PC-3 (cell line): ENCODE data around the gene COL4A1. TPM values are rescaled to one million over a fixed set of nuclear protein-coding genes. Genes with fewer than 3 reads are reported as not detected.

Experiments used
- ATAC-seq: fragments of 200-7000 bp; cut with Tn5 transposase; 2 replicates; pipeline ENCODE4 v1.9.1; 2020; ENCODE audit warnings: mild to moderate bottlenecking, moderate library complexity
- BruUV-seq: library from RNA; stranded (reverse); fragments of 400-500 nt; replicated peaks from 2 replicates; lab custom pipeline; 2021; lab: Mats Ljungman, UMichigan
- CTCF ChIA-PET: fragments of 300-600 bp; sonication (Branson Sonifier 250); formaldehyde crosslinking; loops from one replicate; lab custom pipeline; 2022; ENCODE audit warnings: antibody characterized with exemption; lab: Charles Lee
- POLR2A ChIA-PET: fragments of 300-600 bp; sonication (Branson Sonifier 250); formaldehyde crosslinking; loops from one replicate; lab custom pipeline; 2022; ENCODE audit warnings: antibody characterized with exemption; ENCODE audit not compliant: unreplicated experiment; lab: Charles Lee
- DNase-seq: peaks from one replicate; pipeline ENCODE4 v3.0.0-alpha.2; 2015
- H2AFZ ChIP-seq: fragments of 300-600 bp; sonication (generic); 2 replicates; pipeline ENCODE4 v1.6.0; 2016; ENCODE audit warnings: antibody characterized with exemption, low read length
- H3F3A ChIP-seq: fragments of 300-600 bp; sonication (generic); one replicate; pipeline ENCODE4 v1.6.0; 2017; ENCODE audit warnings: antibody characterized with exemption, low read length, control low read depth, mild to moderate bottlenecking; ENCODE audit not compliant: unreplicated experiment
- H3K27ac ChIP-seq: fragments of 300-600 bp; sonication (generic); 2 replicates; pipeline ENCODE4 v1.5.1; 2016; ENCODE audit warnings: mild to moderate bottlenecking, low read length
- H3K27me3 ChIP-seq: fragments of 300-600 bp; sonication (generic); 2 replicates; pipeline ENCODE4 v1.6.1; 2016; ENCODE audit warnings: low read length, mixed read lengths
- H3K36me3 ChIP-seq: fragments of 300-600 bp; sonication (generic); 2 replicates; pipeline ENCODE4 v1.6.1; 2016; ENCODE audit warnings: low read depth, mixed run types, low read length, mixed read lengths
- H3K4me1 ChIP-seq: fragments of 300-600 bp; sonication (generic); 2 replicates; pipeline ENCODE4 v1.5.1; 2016; ENCODE audit warnings: low read length; ENCODE audit not compliant: insufficient read depth
- H3K4me2 ChIP-seq: fragments of 300-600 bp; sonication (generic); 2 replicates; pipeline ENCODE4 v1.6.0; 2016; ENCODE audit warnings: low read length
- H3K4me3 ChIP-seq: fragments of 300-600 bp; sonication (generic); 2 replicates; pipeline ENCODE4 v1.5.1; 2016; ENCODE audit warnings: mild to moderate bottlenecking, low read length, mixed read lengths
- H3K79me2 ChIP-seq: fragments of 300-600 bp; sonication (generic); 2 replicates; pipeline ENCODE4 v1.6.1; 2017; ENCODE audit warnings: low read length, mixed read lengths
- H3K9ac ChIP-seq: fragments of 300-600 bp; sonication (generic); 2 replicates; pipeline ENCODE4 v1.6.0; 2016; ENCODE audit warnings: mild to moderate bottlenecking, low read length
- H3K9me2 ChIP-seq: fragments of 300-600 bp; sonication (generic); replicated peaks from 2 replicates; pipeline ENCODE4 v1.6.1; 2016; ENCODE audit warnings: mixed run types, low read length, mixed read lengths
- H3K9me3 ChIP-seq: fragments of 300-600 bp; sonication (generic); 2 replicates; pipeline ENCODE4 v1.6.1; 2016; ENCODE audit warnings: low read length, mixed read lengths
- H4K20me1 ChIP-seq: fragments of 300-600 bp; sonication (generic); 2 replicates; pipeline ENCODE4 v1.6.1; 2016; ENCODE audit warnings: low read length, mixed read lengths
- CTCF ChIP-seq: fragments of 300-600 bp; sonication (generic); conservative IDR thresholded peaks from 2 replicates; pipeline ENCODE4 v1.5.1; 2017; ENCODE audit warnings: antibody characterized with exemption, low read depth, mild to moderate bottlenecking, low read length
- EZH2 ChIP-seq: fragments of 300-600 bp; sonication (generic); IDR thresholded peaks from one replicate; pipeline ENCODE4 v1.6.1; 2017; ENCODE audit warnings: antibody characterized with exemption, mild to moderate bottlenecking, low read length; ENCODE audit not compliant: unreplicated experiment
- EZH2phosphoT487 ChIP-seq: fragments of 300-600 bp; sonication (generic); IDR thresholded peaks from 2 replicates; pipeline ENCODE4 v1.6.1; 2018; ENCODE audit warnings: mild to moderate bottlenecking, antibody characterized with exemption, low read length, borderline replicate concordance
- intact Hi-C: fragments of 100-400 bp; cut with micrococcal nuclease; formaldehyde crosslinking; loops from 2 replicates; pipeline ENCODE4 v1.9.0; 2023
- total RNA-seq: library from RNA; depleted of rRNA; stranded (reverse); fragments of >200 nt; gene quantifications from 2 replicates; pipeline ENCODE4 v1.2.3, GENCODE V29; 2014

Gene COL4A1
- total RNA-seq, 1 experiment from 2014 or later, result 48.7 TPM

GRCh38 chr13:110347088-110347487, 40.1 kb upstream of the COL4A1 start:
- ChIA-PET CTCF (interaction anchor here (1.5 kb wide), 1 partner anchor 100 kb away, joined by 3 read pairs; no protein-coding TSS in a partner anchor), POLR2A (interaction anchor here (1.2 to 1.4 kb wide), 2 partner anchors 33 to 40 kb away, joined by 3 to 6 read pairs; partner anchors contain the start of genes COL4A1 and COL4A2)
- Histone ChIP-seq H3K27me3 (no peaks in the 10 kb centered on the region), H3F3A (peaks cover 4% of the 10 kb centered on the region), H3K9me2 (no peaks in the 10 kb centered on the region), H3K36me3 (no peaks in the 10 kb centered on the region), H2AFZ (no peak overlapping the region), H3K9me3 (no peaks in the 10 kb centered on the region), H3K4me1 (peaks cover 74% of the 10 kb centered on the region), H3K27ac (peak overlapping the region; percentile 92), H3K79me2 (peaks cover 58% of the 10 kb centered on the region), H3K4me3 (peak overlapping the region; percentile 25; the same call in 1 of the 2 replicates), H3K4me2 (peak overlapping the region; percentile 77), H3K9ac (peak overlapping the region; percentile 61), H4K20me1 (no peaks in the 10 kb centered on the region)
- TSS peak; percentile 66 for BruUV-seq
- ATAC-seq (no peak), DNase-seq (no peak)
- no peak for TF ChIP-seq EZH2phosphoT487
- no peak for TF ChIP-seq EZH2
- TF ChIP-seq CTCF, result no peak
- intact Hi-C loops, result loop anchor here (2.0 kb wide), 3 partner anchors 36 to 44 kb away; no protein-coding TSS in a partner anchor

DNA sequence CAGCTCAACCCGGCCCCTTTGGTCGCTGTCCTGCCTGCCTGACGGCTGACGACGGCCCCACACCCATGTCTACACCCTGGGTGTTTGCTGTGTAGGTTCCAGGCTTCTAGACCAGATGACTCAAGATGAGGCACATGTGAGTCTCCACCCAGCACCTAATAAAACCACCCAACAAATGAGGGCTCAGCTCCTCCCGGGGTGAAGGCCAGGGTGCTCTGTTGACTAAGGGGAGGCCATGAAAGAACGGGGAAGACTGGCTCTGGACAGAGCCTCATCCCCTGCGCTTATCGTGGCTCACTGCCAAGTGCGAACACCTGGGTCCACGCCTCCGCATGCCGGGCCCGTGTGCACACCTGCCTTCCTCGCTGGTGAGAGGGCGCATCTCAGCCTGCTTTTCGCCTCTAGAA, 39.7 kb upstream of the COL4A1 start:
- POLR2A ChIA-PET, result interaction anchor here (1.2 kb wide), 1 partner anchor 40 kb away, joined by 3 read pairs; the partner anchor contains the start of genes COL4A1 and COL4A2

DNA sequence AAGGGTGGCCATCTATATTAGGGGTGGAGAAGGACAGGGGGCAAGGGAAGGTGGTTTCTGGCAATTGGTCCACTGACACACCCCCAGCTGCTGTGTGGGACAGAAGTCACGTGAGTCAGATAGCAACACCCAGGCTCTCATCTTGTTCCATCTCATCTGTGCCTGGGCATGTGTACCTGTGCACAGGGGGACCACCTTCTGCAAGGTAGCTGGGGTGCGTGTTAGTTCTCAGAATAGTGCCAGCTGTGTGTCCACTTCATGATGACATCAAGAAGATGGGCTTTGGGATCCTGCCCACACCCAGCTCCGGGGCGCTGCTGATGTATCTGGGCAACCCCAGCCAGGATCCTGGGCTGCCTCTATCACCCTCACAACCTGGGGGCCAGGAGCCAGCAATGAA, 38.7 kb upstream of the COL4A1 start:
- TF ChIP-seq EZH2phosphoT487, result no peak
- TF ChIP-seq CTCF, result no peak
- TF ChIP-seq EZH2, result no peak
- H3K36me3 ChIP-seq, result no peaks in the 10 kb centered on the region
- no TSS peak for BruUV-seq
- ATAC-seq (no peak), DNase-seq (no peak)
- peaks cover 65% of the 10 kb centered on the region for H3K4me1 ChIP-seq
- H3F3A ChIP-seq, result peaks cover 4% of the 10 kb centered on the region
- CTCF ChIA-PET, result no interaction called here
- H3K9me3 ChIP-seq, result no peaks in the 10 kb centered on the region
- H3K79me2 ChIP-seq, result peaks cover 61% of the 10 kb centered on the region
- intact Hi-C loops, result loop anchor here (2.0 kb wide), 3 partner anchors 37 to 45 kb away; no protein-coding TSS in a partner anchor
- no peaks in the 10 kb centered on the region for H3K27me3 ChIP-seq
- H2AFZ ChIP-seq, result no peak overlapping the region
- H3K27ac ChIP-seq, result peak overlapping the region; percentile 92
- no peaks in the 10 kb centered on the region for H3K9me2 ChIP-seq
- POLR2A ChIA-PET, result no interaction called here
- no peak overlapping the region for H3K4me3 ChIP-seq
- H3K9ac ChIP-seq, result peak overlapping the region; percentile 19; the same call in 1 of the 2 replicates
- no peaks in the 10 kb centered on the region for H4K20me1 ChIP-seq
- peak overlapping the region; percentile 77 for H3K4me2 ChIP-seq

More for the DNA sequence above, 39.7 kb upstream of the COL4A1 start:
- DNase-seq (peak; percentile 90), ATAC-seq (peak; percentile 62)
- Histone ChIP-seq H4K20me1 (no peaks in the 10 kb centered on the region), H3K36me3 (no peaks in the 10 kb centered on the region), H3K79me2 (peaks cover 57% of the 10 kb centered on the region), H3K4me2 (peak overlapping the region; percentile 77), H3K27me3 (no peaks in the 10 kb centered on the region), H3K4me3 (peak overlapping the region; percentile 25; the same call in 1 of the 2 replicates), H3K27ac (peak overlapping the region; percentile 92), H3F3A (peaks cover 4% of the 10 kb centered on the region), H2AFZ (no peak overlapping the region), H3K9ac (peak overlapping the region; percentile 61), H3K9me2 (no peaks in the 10 kb centered on the region), H3K9me3 (no peaks in the 10 kb centered on the region), H3K4me1 (peaks cover 69% of the 10 kb centered on the region)
- CTCF ChIA-PET, result no interaction called here
- no TSS peak for BruUV-seq
- intact Hi-C loops, result loop anchor here (2.0 kb wide), 3 partner anchors 36 to 44 kb away; no protein-coding TSS in a partner anchor
- peak; percentile 49; the same call in 1 of the 2 replicates for TF ChIP-seq EZH2phosphoT487
- TF ChIP-seq EZH2, result no peak
